ENCODE measurements around the gene SLC66A1. TPM values are rescaled to one million over a fixed set of nuclear protein-coding genes. Genes with fewer than 3 reads are reported as not detected.
"Not testable (repeated sequence)": the region's sequence is repeated elsewhere in the genome, so short reads cannot be mapped to it uniquely, and the experiment has no call there.

SLC66A1 gene
- total RNA-seq, 4 donors from 2014 or later: 10.0 to 16.5 (median 11.3) TPM

GRCh38 chr1:19294638-19295037 lies 17.5 kb upstream of the SLC66A1 start:
- H3K27me3 ChIP-seq: no peaks in the 10 kb centered on the region
- H3K27ac ChIP-seq (replicated peaks in 1 of 4): no peak overlapping the region
- TF ChIP-seq POLR2A (IDR thresholded peaks at IDR 0.05; ENCODE audit: low read depth) (no peak), EP300 (IDR thresholded peaks at IDR 0.05) (no peak), POLR2AphosphoS5 (IDR thresholded peaks at IDR 0.05) (no peak), CTCF (IDR thresholded peaks at IDR 0.05) (no peak)
- H3K36me3 ChIP-seq: peaks cover 0 to 7% (median 2%) of the 10 kb centered on the region in 4 donors
- intact Hi-C loops (cut with DNase I): no loop called here
- 94% methylated on average over 2 of the region's 2 CpGs for WGBS
- no peak for DNase-seq (ENCODE audit: extremely low spot score)
- H3K9me3 ChIP-seq: peaks cover 0 to 14% (median 13%) of the 10 kb centered on the region in 4 donors
- H3K4me3 ChIP-seq: no peak overlapping the region
- H3K4me1 ChIP-seq: peaks cover 0 to under 1% (median 0%) of the 10 kb centered on the region in 4 donors

- H3K36me3 ChIP-seq: peaks cover 17 to 47% (median 26%) of the 10 kb centered on the region in 4 donors
- intact Hi-C loops (cut with DNase I): loop anchor here (10.0 kb wide), 1 partner anchor 45 kb away; the partner anchor contains the start of genes EMC1 and MRTO4
- WGBS: 100% methylated on average over 2 of the region's 2 CpGs
- no peaks in the 10 kb centered on the region for H3K4me1 ChIP-seq
- DNase-seq (ENCODE audit: extremely low spot score): no peak
- TF ChIP-seq EP300 (IDR thresholded peaks at IDR 0.05): no peak
- TF ChIP-seq CTCF (IDR thresholded peaks at IDR 0.05): no peak
- TF ChIP-seq POLR2AphosphoS5 (IDR thresholded peaks at IDR 0.05): no peak
- no peak for TF ChIP-seq POLR2A (IDR thresholded peaks at IDR 0.05; ENCODE audit: low read depth)
- no peaks in the 10 kb centered on the region for H3K27me3 ChIP-seq
- no peak overlapping the region for H3K4me3 ChIP-seq
- peaks cover 0 to 1% (median under 1%) of the 10 kb centered on the region in 4 donors for H3K9me3 ChIP-seq
- H3K27ac ChIP-seq (replicated peaks in 1 of 4): no peak overlapping the region
These were observed 11.9 kb upstream of the SLC66A1 start for GRCh38 chr1:19300211-19300610.

- H3K27ac ChIP-seq (replicated peaks in 1 of 4); H3K4me1 ChIP-seq; H3K9me3 ChIP-seq; DNase-seq (ENCODE audit: extremely low spot score); H3K4me3 ChIP-seq; H3K27me3 ChIP-seq: not testable (repeated sequence)
- H3K36me3 ChIP-seq: peaks cover 22 to 80% (median 61%) of the 10 kb centered on the region in 4 donors
- 90% methylated on average over 10 of the region's 10 CpGs for WGBS
- intact Hi-C loops (cut with DNase I): loop anchor here (10.0 kb wide), 1 partner anchor 49 kb away; the partner anchor contains the start of genes EMC1 and MRTO4
These were observed 8.0 kb upstream of the SLC66A1 start for GRCh38 chr1:19304081-19304480.

- Histone ChIP-seq H3K27me3 (no peaks in the 10 kb centered on the region), H3K9me3 (no peaks in the 10 kb centered on the region), H3K27ac (replicated peaks in 1 of 4) (no peak overlapping the region), H3K4me1 (peaks cover 3 to 15% (median 11%) of the 10 kb centered on the region in 4 donors), H3K4me3 (no peak overlapping the region), H3K36me3 (peaks cover 22 to 75% (median 61%) of the 10 kb centered on the region in 4 donors)
- intact Hi-C loops (cut with DNase I): loop anchor here (10.0 kb wide), 1 partner anchor 51 kb away; the partner anchor contains the start of genes EMC1 and MRTO4
- 96% methylated on average over 10 of the region's 11 CpGs for WGBS
- no peak for DNase-seq (ENCODE audit: extremely low spot score)
- no peak for TF ChIP-seq POLR2AphosphoS5 (IDR thresholded peaks at IDR 0.05)
- TF ChIP-seq CTCF (IDR thresholded peaks at IDR 0.05): no peak
- TF ChIP-seq EP300 (IDR thresholded peaks at IDR 0.05): no peak
- TF ChIP-seq POLR2A (IDR thresholded peaks at IDR 0.05; ENCODE audit: low read depth): no peak
These were observed 6.2 kb upstream of the SLC66A1 start for GRCh38 chr1:19305880-19306279.

GRCh38 chr1:19306941-19307340 lies 5.2 kb upstream of the SLC66A1 start:
- Histone ChIP-seq H3K4me3 (no peak overlapping the region), H3K27me3 (no peaks in the 10 kb centered on the region), H3K4me1 (peaks cover 9 to 25% (median 19%) of the 10 kb centered on the region in 4 donors), H3K9me3 (no peaks in the 10 kb centered on the region), H3K27ac (replicated peaks in 1 of 4) (no peak overlapping the region), H3K36me3 (peaks cover 22 to 65% (median 61%) of the 10 kb centered on the region in 4 donors)
- TF ChIP-seq EP300 (IDR thresholded peaks at IDR 0.05): no peak
- no peak for TF ChIP-seq POLR2AphosphoS5 (IDR thresholded peaks at IDR 0.05)
- TF ChIP-seq CTCF (IDR thresholded peaks at IDR 0.05): no peak
- no peak for TF ChIP-seq POLR2A (IDR thresholded peaks at IDR 0.05; ENCODE audit: low read depth)
- WGBS: 70% methylated on average over 2 of the region's 6 CpGs
- intact Hi-C loops (cut with DNase I): loop anchor here (10.0 kb wide), 1 partner anchor 52 kb away; the partner anchor contains the start of genes EMC1 and MRTO4
- DNase-seq (ENCODE audit: extremely low spot score): no peak
